ENCODE measurements around the gene SDK1. TPM values are rescaled to one million over a fixed set of nuclear protein-coding genes. Genes with fewer than 3 reads are reported as not detected.

SDK1 gene
- total and polyA plus RNA-seq, 2 experiments from 2014 or later: not detected

GRCh38 chr7:3270362-3270761 is 30.7 kb upstream of the SDK1 start:
- no peaks in the 10 kb centered on the region for H4K20me1 ChIP-seq (ENCODE audit: insufficient read depth)

GRCh38 chr7:3271298-3271697 is 29.8 kb upstream of the SDK1 start:
- no peak for DNase-seq
- TF ChIP-seq EZH2 (IDR thresholded peaks at IDR 0.05; ENCODE audit: insufficient read depth, poor library complexity, severe bottlenecking): no peak
- TF ChIP-seq EZH2phosphoT487 (IDR thresholded peaks at IDR 0.05; ENCODE audit: insufficient read depth, low read depth): no peak

More at GRCh38 chr7:3270362-3270761, 30.7 kb upstream of the SDK1 start:
- Histone ChIP-seq H3K27ac (no peak overlapping the region), H3K36me3 (ENCODE audit: low read depth) (no peaks in the 10 kb centered on the region), H3K4me2 (ENCODE audit: unreplicated experiment) (no peak overlapping the region), H3K4me3 (no peak overlapping the region), H2AFZ (no peak overlapping the region), H3K9me2 (ENCODE audit: insufficient read depth) (no peaks in the 10 kb centered on the region), H3K9ac (no peak overlapping the region), H3F3A (ENCODE audit: insufficient read depth) (no peaks in the 10 kb centered on the region), H3K4me1 (ENCODE audit: insufficient read depth) (no peaks in the 10 kb centered on the region), H3K9me3 (ENCODE audit: low read depth) (no peaks in the 10 kb centered on the region), H3K79me2 (ENCODE audit: insufficient read depth) (no peaks in the 10 kb centered on the region), H3K27me3 (replicated peaks; ENCODE audit: insufficient read depth) (no peaks in the 10 kb centered on the region)
- TF ChIP-seq EZH2 (IDR thresholded peaks at IDR 0.05; ENCODE audit: insufficient read depth, poor library complexity, severe bottlenecking): no peak
- no peak for TF ChIP-seq EZH2phosphoT487 (IDR thresholded peaks at IDR 0.05; ENCODE audit: insufficient read depth, low read depth)
- no peak for DNase-seq
- in situ Hi-C loops (cut with MboI): no loop called here

GRCh38 chr7:3272691-3273141 is 28.3 kb upstream of the SDK1 start:
- no peak for DNase-seq
- H4K20me1 ChIP-seq (ENCODE audit: insufficient read depth): no peaks in the 10 kb centered on the region

More at GRCh38 chr7:3271298-3271697, 29.8 kb upstream of the SDK1 start:
- no peaks in the 10 kb centered on the region for H3K27me3 ChIP-seq (replicated peaks; ENCODE audit: insufficient read depth)
- H3K79me2 ChIP-seq (ENCODE audit: insufficient read depth): no peaks in the 10 kb centered on the region
- H3K9me2 ChIP-seq (ENCODE audit: insufficient read depth): no peaks in the 10 kb centered on the region
- no peaks in the 10 kb centered on the region for H4K20me1 ChIP-seq (ENCODE audit: insufficient read depth)
- no peaks in the 10 kb centered on the region for H3K9me3 ChIP-seq (ENCODE audit: low read depth)
- in situ Hi-C loops (cut with MboI): no loop called here
- no peak overlapping the region for H3K9ac ChIP-seq
- H3K4me1 ChIP-seq (ENCODE audit: insufficient read depth): no peaks in the 10 kb centered on the region
- 48 to 68% methylated on average over 2 of the region's 2 CpGs for WGBS, 2 experiments (ENCODE audit: low coverage in 1 of 2, low lambda C conversion rate in 2 of 2, missing lambda C conversion rate in 2 of 2)
- H3K36me3 ChIP-seq (ENCODE audit: low read depth): no peaks in the 10 kb centered on the region
- H3K27ac ChIP-seq: no peak overlapping the region
- no peak overlapping the region for H3K4me3 ChIP-seq
- H3K4me2 ChIP-seq (ENCODE audit: unreplicated experiment): no peak overlapping the region
- no peak overlapping the region for H2AFZ ChIP-seq
- no peaks in the 10 kb centered on the region for H3F3A ChIP-seq (ENCODE audit: insufficient read depth)

GRCh38 chr7:3274131-3274530 is 26.9 kb upstream of the SDK1 start:
- no peak overlapping the region for H2AFZ ChIP-seq
- H3K36me3 ChIP-seq (ENCODE audit: low read depth): no peaks in the 10 kb centered on the region
- no peak overlapping the region for H3K4me3 ChIP-seq
- 37 to 44% methylated on average over 1 of the region's 1 CpG for WGBS, 2 experiments (ENCODE audit: low coverage in 1 of 2, low lambda C conversion rate in 2 of 2, missing lambda C conversion rate in 2 of 2)
- no peaks in the 10 kb centered on the region for H3K27me3 ChIP-seq (replicated peaks; ENCODE audit: insufficient read depth)
- in situ Hi-C loops (cut with MboI): no loop called here
- no peak for TF ChIP-seq EZH2 (IDR thresholded peaks at IDR 0.05; ENCODE audit: insufficient read depth, poor library complexity, severe bottlenecking)
- TF ChIP-seq EZH2phosphoT487 (IDR thresholded peaks at IDR 0.05; ENCODE audit: insufficient read depth, low read depth): no peak
- no peak overlapping the region for H3K9ac ChIP-seq
- no peaks in the 10 kb centered on the region for H4K20me1 ChIP-seq (ENCODE audit: insufficient read depth)
- no peaks in the 10 kb centered on the region for H3F3A ChIP-seq (ENCODE audit: insufficient read depth)
- no peaks in the 10 kb centered on the region for H3K9me2 ChIP-seq (ENCODE audit: insufficient read depth)
- no peak overlapping the region for H3K4me2 ChIP-seq (ENCODE audit: unreplicated experiment)
- H3K4me1 ChIP-seq (ENCODE audit: insufficient read depth): no peaks in the 10 kb centered on the region
- H3K9me3 ChIP-seq (ENCODE audit: low read depth): no peaks in the 10 kb centered on the region
- no peaks in the 10 kb centered on the region for H3K79me2 ChIP-seq (ENCODE audit: insufficient read depth)
- no peak overlapping the region for H3K27ac ChIP-seq
- no peak for DNase-seq

More at GRCh38 chr7:3272691-3273141, 28.3 kb upstream of the SDK1 start:
- no peak overlapping the region for H3K4me3 ChIP-seq
- TF ChIP-seq EZH2 (IDR thresholded peaks at IDR 0.05; ENCODE audit: insufficient read depth, poor library complexity, severe bottlenecking) (no peak), EZH2phosphoT487 (IDR thresholded peaks at IDR 0.05; ENCODE audit: insufficient read depth, low read depth) (no peak)
- H3K9me3 ChIP-seq (ENCODE audit: low read depth): no peaks in the 10 kb centered on the region
- no peaks in the 10 kb centered on the region for H3K4me1 ChIP-seq (ENCODE audit: insufficient read depth)
- in situ Hi-C loops (cut with MboI): no loop called here
- no peaks in the 10 kb centered on the region for H3K9me2 ChIP-seq (ENCODE audit: insufficient read depth)
- no peak overlapping the region for H3K9ac ChIP-seq
- H3K27ac ChIP-seq: no peak overlapping the region
- no peaks in the 10 kb centered on the region for H3K27me3 ChIP-seq (replicated peaks; ENCODE audit: insufficient read depth)
- no peak overlapping the region for H2AFZ ChIP-seq
- WGBS, 2 experiments (ENCODE audit: low coverage in 1 of 2, low lambda C conversion rate in 2 of 2, missing lambda C conversion rate in 2 of 2): 36 to 38% methylated on average over 2 of the region's 2 CpGs
- H3F3A ChIP-seq (ENCODE audit: insufficient read depth): no peaks in the 10 kb centered on the region
- H3K79me2 ChIP-seq (ENCODE audit: insufficient read depth): no peaks in the 10 kb centered on the region
- H3K36me3 ChIP-seq (ENCODE audit: low read depth): no peaks in the 10 kb centered on the region
- no peak overlapping the region for H3K4me2 ChIP-seq (ENCODE audit: unreplicated experiment)

All from GM23248 (cell line).